OCI-LY1 (cell line): Measurements from ENCODE around the gene TVP23A.
"Not testable (repeated sequence)": the region's sequence is repeated elsewhere in the genome, so short reads cannot be mapped to it uniquely, and the experiment has no call there.

Experiments
- H2AFZ ChIP-seq: fragments of 200-600 bp; sonication (generic), shearing (Covaris generic); 2 replicates; pipeline ENCODE4 v1.6.0; 2014; ENCODE audit warnings: antibody characterized with exemption, mild to moderate bottlenecking, low read length
- H3F3A ChIP-seq: fragments of 200-600 bp; sonication (generic), shearing (Covaris generic); 2 replicates; pipeline ENCODE4 v1.6.0; 2014; ENCODE audit warnings: mild to moderate bottlenecking, antibody characterized with exemption, low read length, moderate library complexity; ENCODE audit not compliant: insufficient read depth
- H3K27ac ChIP-seq: fragments of 200-600 bp; sonication (generic); 2 replicates; pipeline ENCODE4 v1.5.1; 2014; ENCODE audit warnings: low read length, mixed run types, mild to moderate bottlenecking, low read depth; ENCODE audit not compliant: poor library complexity, severe bottlenecking
- H3K27me3 ChIP-seq: fragments of 200-600 bp; sonication (generic); 2 replicates; pipeline ENCODE4 v1.6.0; 2014; ENCODE audit warnings: antibody characterized with exemption, mild to moderate bottlenecking, low read length, moderate library complexity; ENCODE audit not compliant: insufficient read depth
- H3K36me3 ChIP-seq: fragments of 200-600 bp; sonication (generic); 2 replicates; pipeline ENCODE4 v1.6.1; 2014; ENCODE audit warnings: mild to moderate bottlenecking, antibody characterized with exemption, low read length, moderate library complexity, mixed read lengths; ENCODE audit not compliant: insufficient read depth
- H3K4me1 ChIP-seq: fragments of 200-600 bp; sonication (generic); 2 replicates; pipeline ENCODE4 v1.5.1; 2014; ENCODE audit warnings: mild to moderate bottlenecking, low read length, moderate library complexity; ENCODE audit not compliant: insufficient read depth, severe bottlenecking
- H3K4me2 ChIP-seq: fragments of 200-600 bp; sonication (generic), shearing (Covaris generic); 2 replicates; pipeline ENCODE4 v1.6.1; 2014; ENCODE audit warnings: low read length
- H3K4me3 ChIP-seq: fragments of 200-600 bp; sonication (generic); 2 replicates; pipeline ENCODE4 v1.5.1; 2014; ENCODE audit warnings: low read length, low read depth, mild to moderate bottlenecking, mixed read lengths; ENCODE audit not compliant: poor library complexity, severe bottlenecking
- H3K79me2 ChIP-seq: fragments of 200-600 bp; shearing (Covaris generic); 2 replicates; pipeline ENCODE4 v1.6.1; 2016; ENCODE audit warnings: mixed run types, low read length, mixed read lengths; ENCODE audit not compliant: insufficient read depth
- H3K9ac ChIP-seq: fragments of 200-600 bp; sonication (generic), shearing (Covaris generic); 2 replicates; pipeline ENCODE4 v1.6.1; 2014; ENCODE audit warnings: mild to moderate bottlenecking, low read length, mixed read lengths
- H3K9me2 ChIP-seq: fragments of 200-600 bp; sonication (generic), shearing (Covaris generic); 2 replicates; pipeline ENCODE4 v1.6.1; 2014; ENCODE audit warnings: low read depth, mild to moderate bottlenecking, low read length, mixed read lengths
- H3K9me3 ChIP-seq: fragments of 200-600 bp; shearing (Covaris generic); 2 replicates; pipeline ENCODE4 v1.6.1; 2014; ENCODE audit warnings: low read length, mixed read lengths
- H4K20me1 ChIP-seq: fragments of 200-600 bp; sonication (generic), shearing (Covaris generic); 2 replicates; pipeline ENCODE4 v1.6.0; 2016; ENCODE audit warnings: mild to moderate bottlenecking, low read length; ENCODE audit not compliant: insufficient read depth
- EZH2 ChIP-seq: fragments of 200-600 bp; sonication (generic), shearing (Covaris generic); IDR thresholded peaks from 2 replicates; pipeline ENCODE4 v1.8.0; 2017; ENCODE audit warnings: borderline replicate concordance, mixed run types, mild to moderate bottlenecking, antibody characterized with exemption, low read length, moderate library complexity, mixed read lengths
- TF ChIP-seq, protein P1 (sequence below): fragments of 200-600 bp; sonication (generic), shearing (Covaris generic); IDR thresholded peaks from 2 replicates; pipeline ENCODE4 v1.5.1; 2017; ENCODE audit warnings: mild to moderate bottlenecking, antibody characterized with exemption, low read length, moderate library complexity, mixed read lengths

Gene TVP23A

DNA sequence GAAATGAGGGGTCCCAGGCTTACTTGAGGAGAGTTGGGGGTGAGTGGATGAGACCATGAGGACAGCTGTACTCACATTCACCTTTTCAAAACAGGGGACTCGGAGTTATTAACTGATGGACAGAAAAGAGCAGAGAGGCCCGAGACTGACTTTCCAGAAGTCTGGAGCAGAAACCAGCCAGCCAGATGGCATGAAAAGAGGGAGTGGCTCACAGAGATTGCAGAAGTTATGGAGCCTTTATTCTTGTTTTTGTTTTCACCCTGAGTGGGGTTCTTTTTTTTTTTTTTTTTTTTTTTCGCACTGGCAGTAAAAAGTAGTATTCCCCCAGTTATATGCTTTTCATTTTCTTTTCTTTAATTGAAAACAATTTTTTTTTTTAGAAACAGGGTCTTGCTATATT lies 18.9 kb downstream of the TVP23A start:
- no peaks in the 10 kb centered on the region for H3K27me3 ChIP-seq
- no peaks in the 10 kb centered on the region for H3K79me2 ChIP-seq
- H3K27ac ChIP-seq: no peak overlapping the region
- no peak for TF ChIP-seq EZH2
- TF ChIP-seq, protein P1, sequence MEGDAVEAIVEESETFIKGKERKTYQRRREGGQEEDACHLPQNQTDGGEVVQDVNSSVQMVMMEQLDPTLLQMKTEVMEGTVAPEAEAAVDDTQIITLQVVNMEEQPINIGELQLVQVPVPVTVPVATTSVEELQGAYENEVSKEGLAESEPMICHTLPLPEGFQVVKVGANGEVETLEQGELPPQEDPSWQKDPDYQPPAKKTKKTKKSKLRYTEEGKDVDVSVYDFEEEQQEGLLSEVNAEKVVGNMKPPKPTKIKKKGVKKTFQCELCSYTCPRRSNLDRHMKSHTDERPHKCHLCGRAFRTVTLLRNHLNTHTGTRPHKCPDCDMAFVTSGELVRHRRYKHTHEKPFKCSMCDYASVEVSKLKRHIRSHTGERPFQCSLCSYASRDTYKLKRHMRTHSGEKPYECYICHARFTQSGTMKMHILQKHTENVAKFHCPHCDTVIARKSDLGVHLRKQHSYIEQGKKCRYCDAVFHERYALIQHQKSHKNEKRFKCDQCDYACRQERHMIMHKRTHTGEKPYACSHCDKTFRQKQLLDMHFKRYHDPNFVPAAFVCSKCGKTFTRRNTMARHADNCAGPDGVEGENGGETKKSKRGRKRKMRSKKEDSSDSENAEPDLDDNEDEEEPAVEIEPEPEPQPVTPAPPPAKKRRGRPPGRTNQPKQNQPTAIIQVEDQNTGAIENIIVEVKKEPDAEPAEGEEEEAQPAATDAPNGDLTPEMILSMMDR: no peak
- H3K36me3 ChIP-seq: no peaks in the 10 kb centered on the region
- H4K20me1 ChIP-seq: no peaks in the 10 kb centered on the region
- H2AFZ ChIP-seq: no peak overlapping the region
- no peaks in the 10 kb centered on the region for H3K4me1 ChIP-seq
- H3K4me2 ChIP-seq: no peak overlapping the region
- H3K9me3 ChIP-seq: no peaks in the 10 kb centered on the region
- H3K9ac ChIP-seq: no peak overlapping the region
- no peak overlapping the region for H3K4me3 ChIP-seq
- no peaks in the 10 kb centered on the region for H3F3A ChIP-seq
- H3K9me2 ChIP-seq: no peaks in the 10 kb centered on the region

DNA sequence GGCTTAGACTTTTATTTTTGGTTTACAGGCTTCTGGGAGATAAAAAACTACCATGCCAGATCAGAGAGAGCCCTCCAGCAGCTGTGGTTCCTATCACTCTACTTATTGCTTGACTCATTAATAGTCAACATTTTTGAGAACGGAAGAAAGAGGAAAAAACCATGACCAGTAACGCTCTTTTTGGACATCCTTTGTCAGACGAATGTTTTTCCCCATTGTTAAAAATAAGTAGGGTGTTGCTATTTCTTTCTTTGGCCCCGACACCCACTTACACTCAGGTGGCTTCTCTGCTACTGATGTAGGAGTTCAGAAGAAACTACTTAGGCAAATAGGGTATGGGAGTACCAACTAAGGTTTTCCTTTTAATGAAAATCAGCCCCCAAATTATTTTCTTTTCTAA lies 27.5 kb downstream of the TVP23A start:
- peaks cover 7% of the 10 kb centered on the region; the same call in 1 of the 2 replicates for H3K36me3 ChIP-seq
- H3K9me3 ChIP-seq: peaks cover 7% of the 10 kb centered on the region; the same call in 1 of the 2 replicates
- H3K4me3 ChIP-seq: no peak overlapping the region
- no peaks in the 10 kb centered on the region; the same call in 1 of the 2 replicates for H3K27me3 ChIP-seq
- no peak overlapping the region for H2AFZ ChIP-seq
- peaks cover 17% of the 10 kb centered on the region for H3K4me1 ChIP-seq
- H3K4me2 ChIP-seq: no peak overlapping the region
- H3F3A ChIP-seq: no peaks in the 10 kb centered on the region
- TF ChIP-seq, protein P1: no peak
- TF ChIP-seq EZH2: no peak
- H3K27ac ChIP-seq: no peak overlapping the region
- no peaks in the 10 kb centered on the region for H3K9me2 ChIP-seq
- H4K20me1 ChIP-seq: no peaks in the 10 kb centered on the region
- H3K79me2 ChIP-seq: no peaks in the 10 kb centered on the region
- no peak overlapping the region for H3K9ac ChIP-seq

DNA sequence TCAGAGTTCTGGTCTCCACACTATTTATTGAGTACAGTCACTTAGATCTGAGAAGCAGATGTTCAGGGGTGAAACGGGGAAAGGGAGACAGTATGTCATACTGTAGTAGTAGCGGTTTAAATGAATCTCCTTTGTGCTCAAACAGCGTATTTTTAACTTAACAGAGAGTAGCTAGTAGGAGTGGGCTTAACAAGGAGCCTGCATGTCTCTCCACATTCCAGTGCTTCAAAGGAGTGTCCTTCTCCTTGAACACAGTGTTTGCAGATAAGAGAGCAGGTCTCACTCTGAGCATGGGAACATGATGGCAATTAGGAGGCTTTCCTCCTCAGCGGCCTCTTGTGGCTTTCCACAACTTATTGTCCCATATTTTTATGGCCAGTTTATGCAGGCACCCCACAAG lies 30.0 kb downstream of the TVP23A start:
- not testable (repeated sequence) for H4K20me1 ChIP-seq, H3K9me2 ChIP-seq, H3K36me3 ChIP-seq, H3K4me3 ChIP-seq, H3K79me2 ChIP-seq, H3K9me3 ChIP-seq, H3F3A ChIP-seq, H3K27me3 ChIP-seq, H3K27ac ChIP-seq, H3K4me2 ChIP-seq, H3K9ac ChIP-seq, H2AFZ ChIP-seq
- peaks cover 17% of the 10 kb centered on the region for H3K4me1 ChIP-seq

DNA sequence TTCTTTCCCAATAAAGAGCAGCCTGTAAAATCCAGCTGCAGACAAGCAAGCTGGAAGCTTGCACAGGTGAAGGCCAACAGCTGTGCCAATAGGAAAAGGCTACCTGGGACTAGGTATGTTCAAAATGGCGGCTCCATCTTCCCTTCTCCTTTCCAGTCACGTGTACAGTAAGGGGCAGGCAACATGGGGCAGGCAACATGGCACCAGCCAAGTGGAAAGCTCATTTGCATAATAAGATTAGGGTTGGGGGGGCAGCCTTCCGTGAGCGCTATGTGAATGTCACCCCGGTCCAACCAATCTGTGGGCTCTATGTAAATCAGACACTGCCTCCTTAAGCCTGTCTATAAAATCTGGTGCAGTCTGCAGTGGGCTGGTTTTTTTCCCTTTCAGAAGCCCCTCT lies 31.3 kb downstream of the TVP23A start:
- Histone ChIP-seq H3K27ac (no peak overlapping the region), H3K36me3 (peaks cover 5% of the 10 kb centered on the region; the same call in 1 of the 2 replicates), H3K9ac (no peak overlapping the region), H3K27me3 (no peaks in the 10 kb centered on the region; the same call in 1 of the 2 replicates), H2AFZ (no peak overlapping the region), H4K20me1 (no peaks in the 10 kb centered on the region), H3K4me3 (peak overlapping the region; percentile 28), H3K79me2 (no peaks in the 10 kb centered on the region), H3K4me1 (peaks cover 17% of the 10 kb centered on the region), H3F3A (no peaks in the 10 kb centered on the region), H3K9me2 (no peaks in the 10 kb centered on the region), H3K4me2 (peak overlapping the region; percentile 40; the same call in 1 of the 2 replicates), H3K9me3 (peaks cover 6% of the 10 kb centered on the region; the same call in 1 of the 2 replicates)
- TF ChIP-seq, protein P1: no peak
- no peak for TF ChIP-seq EZH2
